ENCODE results near the gene RAD51B. TPM values are rescaled to one million over a fixed set of nuclear protein-coding genes. Genes with fewer than 3 reads are reported as not detected.

RAD51B gene
- total RNA-seq, 4 donors from 2014 or later, result 8.9 to 30.3 (median 10.4) TPM

GRCh38 chr14:68599896-68600610, 780.5 kb downstream of the RAD51B start:
- ATAC-seq (ENCODE audit: low FRiP score) (no peak), DNase-seq (ENCODE audit: low spot score) (no peak)
- TF ChIP-seq CTCF (IDR thresholded peaks at IDR 0.05), result no peak

GRCh38 chr14:68602507-68602906, 782.9 kb downstream of the RAD51B start:
- no peak for TF ChIP-seq CTCF (IDR thresholded peaks at IDR 0.05)
- DNase-seq (ENCODE audit: low spot score) (no peak), ATAC-seq (ENCODE audit: low FRiP score) (no peak)

DNA sequence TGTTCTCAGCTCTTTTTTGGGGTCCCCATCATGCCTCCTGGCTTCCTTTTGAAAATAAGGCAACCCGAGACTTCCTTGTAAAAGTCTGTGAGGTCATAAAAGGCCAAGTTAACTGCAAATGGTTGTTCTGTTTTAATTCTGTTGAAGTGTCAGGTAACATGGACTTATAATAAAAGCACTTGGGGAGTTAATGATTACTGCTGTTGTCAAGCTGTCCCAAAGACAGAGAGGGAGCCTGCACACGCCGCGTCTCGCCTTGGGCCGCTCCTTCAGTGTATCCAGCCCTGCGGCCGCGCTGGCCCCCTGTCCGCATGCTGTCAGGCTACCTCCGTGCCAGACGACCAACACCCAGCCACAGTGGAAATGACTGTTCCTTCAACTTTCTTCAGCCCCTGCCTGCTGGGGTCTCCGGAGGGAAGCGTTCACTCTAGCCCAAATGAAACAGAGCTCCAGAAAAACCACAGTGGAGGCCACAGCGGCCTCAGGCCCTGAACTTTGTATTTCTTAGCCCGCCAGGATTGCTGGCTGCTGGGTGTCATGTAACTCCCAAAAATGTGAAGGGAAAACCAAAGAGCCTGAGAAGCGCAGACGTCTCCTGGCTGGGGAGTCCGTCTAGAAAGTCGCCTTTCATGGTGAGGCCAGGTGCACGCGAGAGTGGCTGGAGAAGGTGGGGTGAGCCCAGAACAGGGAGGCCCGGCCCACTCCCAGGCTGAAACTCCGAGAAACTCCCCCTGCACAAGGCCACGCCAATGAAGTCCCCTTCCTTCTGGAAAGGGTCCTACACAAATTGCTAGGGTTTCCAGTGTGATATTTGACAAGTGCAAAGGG, 784.2 kb downstream of the RAD51B start:
- no peak for TF ChIP-seq CTCF (IDR thresholded peaks at IDR 0.05)
- ATAC-seq (ENCODE audit: low FRiP score), result no peak

GRCh38 chr14:68604361-68604730, 784.8 kb downstream of the RAD51B start:
- DNase-seq (ENCODE audit: low spot score) (no peak), ATAC-seq (ENCODE audit: low FRiP score) (no peak)

More for the DNA sequence above, 784.2 kb downstream of the RAD51B start:
- no peak for DNase-seq (ENCODE audit: low spot score)

DNA sequence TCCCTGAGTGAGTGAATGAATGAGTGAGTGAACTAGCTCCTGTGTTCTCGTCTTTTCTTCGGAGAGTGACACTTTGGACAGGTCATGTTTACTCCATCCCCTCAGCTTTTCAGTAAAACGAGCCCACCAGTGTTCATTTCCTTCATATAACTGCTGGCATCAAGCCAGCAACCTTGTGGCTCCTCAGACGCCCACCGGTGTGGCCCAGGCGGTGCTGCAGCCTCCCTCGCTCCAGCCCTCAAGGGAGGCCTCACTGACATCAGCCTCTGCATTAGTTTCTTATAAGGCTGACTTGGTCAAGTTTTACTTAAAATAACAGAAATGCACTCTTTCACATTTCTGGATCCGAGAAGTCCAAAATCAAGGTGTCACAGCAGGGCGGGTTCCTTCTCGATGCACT, 785.2 kb downstream of the RAD51B start:
- TF ChIP-seq CTCF (IDR thresholded peaks at IDR 0.05), result no peak
- ATAC-seq (ENCODE audit: low FRiP score) (no peak), DNase-seq (ENCODE audit: low spot score) (no peak)

More at GRCh38 chr14:68604361-68604730, 784.8 kb downstream of the RAD51B start:
- TF ChIP-seq CTCF (IDR thresholded peaks at IDR 0.05), result no peak

DNA sequence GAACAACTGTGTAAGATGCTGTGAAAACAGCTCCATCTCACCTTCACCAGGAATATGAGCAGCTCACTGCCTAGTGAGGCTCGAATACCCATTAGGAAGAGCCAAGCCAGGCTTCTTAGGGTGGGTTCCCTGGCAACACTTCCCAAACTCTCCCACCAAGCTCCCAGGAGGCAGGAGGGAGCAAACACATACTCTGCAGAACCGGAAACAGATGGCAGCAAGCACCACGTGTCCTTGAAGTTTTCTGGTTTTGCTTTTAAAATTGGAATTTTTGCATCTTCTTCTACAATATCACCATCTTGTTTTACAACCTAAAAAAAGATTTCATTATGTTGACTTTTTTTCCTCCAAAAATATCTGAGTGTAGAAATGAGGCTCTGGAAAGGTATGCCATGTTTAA, 786.6 kb downstream of the RAD51B start:
- no peak for DNase-seq (ENCODE audit: low spot score)
- no peak for TF ChIP-seq CTCF (IDR thresholded peaks at IDR 0.05)

More for the DNA sequence above, 786.6 kb downstream of the RAD51B start:
- no peak for ATAC-seq (ENCODE audit: low FRiP score)

All from omental fat pad (tissue), 4 donors.